Cardiac fibroblast (primary cell): ENCODE data around the gene DIAPH1.

Experiments
- DNase-seq, 2 donors: peaks; one replicate each; pipeline versions ENCODE4 v3.0.0 to v3.0.0-alpha.2; 2010; ENCODE audit warnings: low read depth in 2 of 2
- H3K4me3 ChIP-seq, 2 donors: replicated peaks in 1 of 2; 1 replicate in 1 of 2; 2 replicates in 1 of 2; pipeline ENCODE4 v1.5.1; 2011; ENCODE audit warnings: low read depth in 2 of 2, low read length in 2 of 2, mild to moderate bottlenecking in 2 of 2, moderate library complexity in 1 of 2
- TF ChIP-seq, protein P1 (sequence below): IDR thresholded peaks from one replicate; pipeline ENCODE4 v1.5.1; 2011; ENCODE audit warnings: low read depth, mild to moderate bottlenecking, low read length, inconsistent platforms

DIAPH1 gene

DNA sequence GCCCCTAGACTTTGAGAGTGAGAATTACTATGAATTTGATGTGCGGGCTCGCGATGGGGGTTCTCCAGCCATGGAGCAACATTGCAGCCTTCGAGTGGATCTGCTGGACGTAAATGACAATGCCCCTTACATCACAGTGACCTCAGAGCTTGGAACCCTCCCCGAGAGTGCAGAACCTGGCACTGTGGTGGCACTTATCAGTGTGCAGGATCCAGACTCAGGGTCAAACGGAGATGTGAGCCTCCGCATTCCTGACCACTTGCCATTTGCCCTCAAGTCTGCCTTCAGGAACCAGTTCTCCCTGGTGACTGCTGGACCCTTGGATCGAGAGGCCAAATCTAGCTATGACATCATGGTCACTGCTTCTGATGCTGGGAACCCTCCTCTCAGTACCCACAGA, 132.7 kb downstream of the DIAPH1 start:
- no peak for DNase-seq
- H3K4me3 ChIP-seq = no peak overlapping the region
- TF ChIP-seq, protein P1, sequence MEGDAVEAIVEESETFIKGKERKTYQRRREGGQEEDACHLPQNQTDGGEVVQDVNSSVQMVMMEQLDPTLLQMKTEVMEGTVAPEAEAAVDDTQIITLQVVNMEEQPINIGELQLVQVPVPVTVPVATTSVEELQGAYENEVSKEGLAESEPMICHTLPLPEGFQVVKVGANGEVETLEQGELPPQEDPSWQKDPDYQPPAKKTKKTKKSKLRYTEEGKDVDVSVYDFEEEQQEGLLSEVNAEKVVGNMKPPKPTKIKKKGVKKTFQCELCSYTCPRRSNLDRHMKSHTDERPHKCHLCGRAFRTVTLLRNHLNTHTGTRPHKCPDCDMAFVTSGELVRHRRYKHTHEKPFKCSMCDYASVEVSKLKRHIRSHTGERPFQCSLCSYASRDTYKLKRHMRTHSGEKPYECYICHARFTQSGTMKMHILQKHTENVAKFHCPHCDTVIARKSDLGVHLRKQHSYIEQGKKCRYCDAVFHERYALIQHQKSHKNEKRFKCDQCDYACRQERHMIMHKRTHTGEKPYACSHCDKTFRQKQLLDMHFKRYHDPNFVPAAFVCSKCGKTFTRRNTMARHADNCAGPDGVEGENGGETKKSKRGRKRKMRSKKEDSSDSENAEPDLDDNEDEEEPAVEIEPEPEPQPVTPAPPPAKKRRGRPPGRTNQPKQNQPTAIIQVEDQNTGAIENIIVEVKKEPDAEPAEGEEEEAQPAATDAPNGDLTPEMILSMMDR = no peak

DNA sequence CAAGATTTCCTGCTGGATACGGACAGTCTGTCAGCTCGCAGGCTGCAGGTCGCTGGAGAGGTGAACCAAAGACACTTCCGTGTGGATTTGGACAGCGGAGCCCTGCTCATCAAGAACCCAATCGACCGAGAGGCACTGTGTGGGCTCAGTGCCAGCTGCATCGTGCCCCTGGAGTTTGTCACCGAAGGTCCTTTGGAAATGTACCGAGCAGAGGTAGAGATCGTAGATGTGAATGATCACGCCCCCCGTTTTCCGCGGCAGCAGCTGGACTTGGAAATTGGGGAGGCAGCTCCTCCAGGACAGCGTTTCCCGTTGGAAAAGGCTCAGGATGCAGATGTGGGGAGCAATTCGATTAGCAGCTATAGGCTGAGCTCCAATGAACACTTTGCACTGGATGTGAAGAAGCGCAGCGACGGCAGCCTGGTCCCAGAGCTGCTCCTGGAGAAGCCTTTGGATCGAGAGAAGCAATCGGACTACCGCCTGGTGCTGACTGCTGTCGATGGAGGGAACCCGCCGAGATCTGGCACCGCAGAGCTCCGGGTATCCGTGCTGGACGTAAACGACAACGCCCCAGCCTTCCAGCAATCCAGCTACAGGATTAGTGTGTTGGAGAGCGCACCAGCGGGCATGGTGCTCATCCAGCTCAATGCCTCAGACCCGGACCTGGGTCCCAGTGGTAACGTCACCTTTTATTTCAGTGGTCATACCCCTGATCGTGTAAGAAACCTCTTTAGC, 133.3 kb downstream of the DIAPH1 start:
- peak overlapping the region in 1 of 2 donors; percentile 25 for H3K4me3 ChIP-seq

DNA sequence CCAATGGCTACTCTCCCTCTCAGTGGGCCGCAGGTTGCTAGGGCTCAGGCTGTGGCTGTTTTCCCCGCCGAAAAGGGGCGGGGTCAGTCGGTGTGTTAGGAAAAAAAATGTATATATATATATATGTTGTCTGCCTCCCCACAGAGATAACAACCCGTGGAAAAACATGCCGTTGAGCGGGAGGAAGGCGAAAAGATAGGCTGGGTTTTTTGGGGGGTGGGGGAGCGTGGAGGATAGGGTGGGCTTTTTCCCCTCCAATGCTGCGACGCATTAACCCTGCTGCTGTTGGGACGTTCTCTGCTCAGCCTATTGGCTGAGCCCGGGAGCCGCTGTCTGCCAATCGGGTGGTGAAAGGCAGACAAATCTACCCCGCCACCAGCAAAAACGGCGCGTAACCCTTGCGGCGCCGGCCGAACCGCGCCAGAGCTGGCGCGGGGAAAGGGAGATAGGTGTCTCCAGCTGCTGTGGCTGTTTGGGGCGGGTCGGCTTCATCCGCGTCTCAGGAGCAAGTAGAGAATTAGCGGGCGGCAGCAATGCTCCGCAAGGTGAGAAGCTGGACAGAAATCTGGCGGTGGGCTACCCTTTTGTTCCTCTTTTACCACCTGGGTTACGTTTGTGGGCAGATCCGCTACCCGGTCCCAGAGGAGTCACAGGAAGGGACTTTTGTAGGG, 134.0 kb downstream of the DIAPH1 start, which contains the start of gene PCDHGC4:
TSS of gene PCDHGC4 (plus strand) at position 390 of the 671 bp plus-strand sequence. CDS start at position 534, 144 bp downstream.
- peak within 1 kb of the TSS in 1 of 2 donors; percentile 25 for H3K4me3 ChIP-seq
- no peak for DNase-seq
- TF ChIP-seq, protein P1 = no peak

More for the DNA sequence above, 133.3 kb downstream of the DIAPH1 start:
- no peak for DNase-seq
- TF ChIP-seq, protein P1 = no peak

DNA sequence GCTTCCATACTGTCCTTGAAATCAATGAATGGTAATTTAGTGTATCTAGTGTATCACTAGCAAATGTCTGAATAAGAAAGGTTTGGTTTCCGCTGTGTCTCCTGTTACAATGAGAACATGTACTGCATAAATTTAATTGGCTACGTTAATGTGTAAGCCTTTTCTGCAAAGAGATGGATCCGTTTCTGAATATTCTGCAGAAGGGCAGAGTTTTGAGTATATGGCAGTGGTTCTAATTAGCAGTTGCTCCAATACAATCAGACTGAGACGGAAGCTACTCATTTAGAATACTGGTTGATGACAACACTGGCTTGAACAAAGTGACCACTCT, 134.5 kb downstream of the DIAPH1 start:
- DNase-seq = no peak
- no peak overlapping the region for H3K4me3 ChIP-seq
- TF ChIP-seq, protein P1 = no peak

DNA sequence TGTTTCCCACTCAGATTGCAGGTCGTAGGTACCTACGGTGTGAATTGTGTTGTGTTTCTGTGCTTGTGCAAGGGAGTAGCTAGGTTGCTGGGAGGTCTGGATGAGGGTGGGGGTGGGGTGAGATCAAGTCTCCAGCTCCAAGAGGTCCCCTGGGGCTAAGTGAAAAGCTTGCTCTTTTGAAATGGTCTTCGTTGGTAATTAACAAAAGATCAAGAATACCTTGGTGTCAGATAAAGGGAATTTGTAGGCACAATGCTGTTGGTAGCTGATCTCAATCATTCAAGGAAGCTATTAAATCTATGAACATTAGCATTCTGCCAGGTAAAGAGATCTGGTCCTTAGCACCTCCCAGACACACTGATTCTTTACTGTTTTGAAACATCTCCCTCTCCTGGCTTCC, 134.9 kb downstream of the DIAPH1 start:
- no peak overlapping the region for H3K4me3 ChIP-seq
- TF ChIP-seq, protein P1 = no peak
- no peak for DNase-seq

DNA sequence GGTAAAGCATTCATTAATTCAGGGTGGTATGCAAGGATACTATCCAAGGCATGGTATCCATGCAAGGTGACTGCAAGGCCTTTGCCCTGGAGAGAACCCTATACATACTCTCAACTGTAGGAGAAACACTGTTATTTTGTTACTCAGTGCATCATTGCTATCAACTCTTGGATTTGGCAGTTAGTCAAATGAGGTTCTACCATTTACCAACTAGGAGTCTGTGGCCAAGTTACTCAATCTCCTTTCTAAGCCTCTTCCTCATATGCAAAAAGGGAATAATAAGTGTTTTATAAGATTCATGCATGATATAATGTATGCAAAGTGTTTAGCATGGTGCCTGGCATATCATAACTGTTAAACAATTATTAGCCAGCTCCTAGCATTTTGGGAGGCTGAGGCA, 139.0 kb downstream of the DIAPH1 start:
- DNase-seq = peak; percentile 25 to 53
- TF ChIP-seq, protein P1 = no peak

More for the DNA sequence above, 139.0 kb downstream of the DIAPH1 start:
- no peak overlapping the region for H3K4me3 ChIP-seq
